HepG2 (cell line): ENCODE results near the gene ZBED3. TPM values are rescaled to one million over a fixed set of nuclear protein-coding genes. Genes with fewer than 3 reads are reported as not detected.

Experiments
- DPF2 ChIP-seq: sonication (generic); formaldehyde crosslinking; IDR thresholded peaks from 2 replicates; pipeline ENCODE4 v1.4.0; 2020; ENCODE audit warnings: mild to moderate bottlenecking, low read depth, missing genetic modification reagents, borderline replicate concordance
- ELF3 ChIP-seq: IDR thresholded peaks from 2 replicates; pipeline ENCODE4 v1.6.1; 2016; ENCODE audit warnings: missing genetic modification reagents, missing compliant biosample characterization
- HNRNPH1 ChIP-seq: fragments of 200-400 bp; formaldehyde crosslinking; optimal IDR thresholded peaks from 2 replicates; pipeline ENCODE3; 2017; ENCODE audit warnings: mild to moderate bottlenecking, low read depth, low read length
- NFE2L1 ChIP-seq: sonication (generic); formaldehyde crosslinking; IDR thresholded peaks from 2 replicates; pipeline ENCODE4 v1.4.0; 2020; ENCODE audit warnings: missing genetic modification reagents, mild to moderate bottlenecking, borderline replicate concordance
- SATB2 ChIP-seq: sonication (generic); formaldehyde crosslinking; IDR thresholded peaks from 2 replicates; pipeline ENCODE4 v1.5.0; 2020; ENCODE audit warnings: missing genetic modification reagents
- SYNCRIP ChIP-seq: fragments of 200-400 bp; formaldehyde crosslinking; IDR thresholded peaks from 2 replicates; pipeline ENCODE4 v1.6.1; 2018; ENCODE audit warnings: mild to moderate bottlenecking, low read depth, low read length; ENCODE audit not compliant: insufficient read depth
- ZNF432 ChIP-seq: sonication (generic); formaldehyde crosslinking; IDR thresholded peaks from 2 replicates; pipeline ENCODE4 v1.5.0; 2020; ENCODE audit warnings: missing genetic modification reagents, mild to moderate bottlenecking, borderline replicate concordance
- ZNF552 ChIP-seq: sonication (generic); formaldehyde crosslinking; IDR thresholded peaks from 2 replicates; pipeline ENCODE4 v1.9.0; 2022; ENCODE audit warnings: missing genetic modification reagents, mild to moderate bottlenecking, borderline replicate concordance
- ZNF776 ChIP-seq: sonication (generic); formaldehyde crosslinking; IDR thresholded peaks from 2 replicates; pipeline ENCODE4 v1.4.0; 2020; ENCODE audit warnings: mild to moderate bottlenecking, missing genetic modification reagents
- polyA plus RNA-seq, 8 experiments: library from polyadenylated mRNA; depleted of rRNA in 3 of 8; stranded (reverse) in 7 of 8; unstranded in 1 of 8; fragments of >200 nt; fragmentation: Illumina TruSeq in 4 of 8; extraction: Trizol in 4 of 8; gene quantifications; 2 replicates each; pipeline versions ENCODE4 v1.2.1 to v1.2.3, GENCODE V29; 2011 to 2016; ENCODE audit warnings: low read depth in 4 of 8, missing spikeins in 1 of 8, mixed read lengths in 1 of 8; ENCODE audit not compliant: insufficient read depth in 1 of 8
- total RNA-seq, 5 experiments: library from RNA; depleted of rRNA; stranded (reverse); fragments of >200 nt; fragmentation: Illumina TruSeq; extraction: Trizol; gene quantifications; 2 replicates each; pipeline ENCODE4 v1.2.3, GENCODE V29; 2016; ENCODE audit warnings: low read depth in 1 of 5
- TF ChIP-seq, protein P1 (sequence below): sonication (generic); formaldehyde crosslinking; IDR thresholded peaks from 2 replicates; pipeline ENCODE4 v1.5.0; 2020; ENCODE audit warnings: mild to moderate bottlenecking, missing genetic modification reagents, moderate library complexity
- TF ChIP-seq, protein P2 (sequence below): sonication (generic); formaldehyde crosslinking; IDR thresholded peaks from 2 replicates; pipeline ENCODE4 v1.4.0; 2020; ENCODE audit warnings: missing genetic modification reagents
- TF ChIP-seq, protein P3 (sequence below): sonication (generic); formaldehyde crosslinking; IDR thresholded peaks from 2 replicates; pipeline ENCODE4 v1.4.0; 2020; ENCODE audit warnings: missing genetic modification reagents
- TF ChIP-seq, protein P4 (sequence below): sonication (generic); formaldehyde crosslinking; IDR thresholded peaks from 2 replicates; pipeline ENCODE4 v1.5.1; 2020; ENCODE audit warnings: mild to moderate bottlenecking, missing genetic modification reagents, borderline replicate concordance

Gene ZBED3
- total and polyA plus RNA-seq, 2 of the 13 experiments (the other 11 are each of a cell fraction or from before 2014, with no cell fraction given), result 2.3 to 8.1 TPM

DNA sequence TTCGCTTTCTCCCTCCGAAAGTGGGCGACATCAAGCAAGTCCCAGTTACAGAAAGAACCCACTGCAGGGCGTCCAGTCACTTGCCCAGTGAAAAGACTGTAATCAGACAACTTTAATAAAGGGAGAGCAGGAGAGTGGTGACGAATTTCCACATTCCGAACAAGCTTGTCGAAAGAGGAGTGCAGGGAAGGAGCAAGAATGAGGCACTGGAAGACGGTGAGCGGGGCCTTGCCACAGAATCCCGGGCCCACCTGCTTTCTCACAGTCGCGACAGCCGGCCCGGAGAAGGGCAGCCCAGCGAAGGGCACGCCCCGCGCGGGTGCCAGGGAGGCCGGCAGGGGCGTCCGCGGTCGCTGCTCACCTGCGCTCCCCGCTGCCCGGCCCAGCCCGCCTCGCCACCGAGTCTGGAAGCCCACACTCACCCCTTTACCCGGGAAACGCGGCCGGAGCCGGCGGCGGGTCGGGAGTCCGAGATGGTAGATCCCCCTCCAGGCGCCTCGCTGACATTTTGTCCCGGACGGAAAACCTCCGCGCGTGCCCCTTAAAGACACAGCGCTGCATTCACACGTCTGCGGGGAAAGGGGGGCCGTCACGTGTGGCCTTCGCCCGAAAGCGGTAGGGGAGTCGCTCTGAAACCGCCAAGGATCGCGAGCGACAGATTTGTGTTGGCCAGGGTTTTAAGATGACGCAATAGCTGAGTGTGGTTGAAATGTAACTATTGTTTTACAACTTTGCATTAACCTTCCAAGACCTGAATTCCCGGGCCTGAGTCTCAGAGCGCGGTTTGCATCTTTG, at the start of gene ZBED3 (continued):
- TF ChIP-seq ZNF552, result 0 out of 2 replicates have a peak, but pooled peaks have one; percentile 32
- TF ChIP-seq ZNF776, result 0 out of 2 replicates have a peak, but pooled peaks have one; percentile 27
- TF ChIP-seq ELF3, result peak; percentile 17; the same call in 1 of the 2 replicates
- TF ChIP-seq, protein P1, sequence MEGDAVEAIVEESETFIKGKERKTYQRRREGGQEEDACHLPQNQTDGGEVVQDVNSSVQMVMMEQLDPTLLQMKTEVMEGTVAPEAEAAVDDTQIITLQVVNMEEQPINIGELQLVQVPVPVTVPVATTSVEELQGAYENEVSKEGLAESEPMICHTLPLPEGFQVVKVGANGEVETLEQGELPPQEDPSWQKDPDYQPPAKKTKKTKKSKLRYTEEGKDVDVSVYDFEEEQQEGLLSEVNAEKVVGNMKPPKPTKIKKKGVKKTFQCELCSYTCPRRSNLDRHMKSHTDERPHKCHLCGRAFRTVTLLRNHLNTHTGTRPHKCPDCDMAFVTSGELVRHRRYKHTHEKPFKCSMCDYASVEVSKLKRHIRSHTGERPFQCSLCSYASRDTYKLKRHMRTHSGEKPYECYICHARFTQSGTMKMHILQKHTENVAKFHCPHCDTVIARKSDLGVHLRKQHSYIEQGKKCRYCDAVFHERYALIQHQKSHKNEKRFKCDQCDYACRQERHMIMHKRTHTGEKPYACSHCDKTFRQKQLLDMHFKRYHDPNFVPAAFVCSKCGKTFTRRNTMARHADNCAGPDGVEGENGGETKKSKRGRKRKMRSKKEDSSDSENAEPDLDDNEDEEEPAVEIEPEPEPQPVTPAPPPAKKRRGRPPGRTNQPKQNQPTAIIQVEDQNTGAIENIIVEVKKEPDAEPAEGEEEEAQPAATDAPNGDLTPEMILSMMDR (CRISPR knock-in tag), result peak; percentile 56
- no peak for TF ChIP-seq ZNF432
- TF ChIP-seq SATB2 (CRISPR knock-in tag), result no peak
- no peak for TF ChIP-seq DPF2
- TF ChIP-seq NFE2L1 (CRISPR knock-in tag), result no peak
- no peak for TF ChIP-seq HNRNPH1
- no peak for TF ChIP-seq SYNCRIP
- TF ChIP-seq, protein P2, sequence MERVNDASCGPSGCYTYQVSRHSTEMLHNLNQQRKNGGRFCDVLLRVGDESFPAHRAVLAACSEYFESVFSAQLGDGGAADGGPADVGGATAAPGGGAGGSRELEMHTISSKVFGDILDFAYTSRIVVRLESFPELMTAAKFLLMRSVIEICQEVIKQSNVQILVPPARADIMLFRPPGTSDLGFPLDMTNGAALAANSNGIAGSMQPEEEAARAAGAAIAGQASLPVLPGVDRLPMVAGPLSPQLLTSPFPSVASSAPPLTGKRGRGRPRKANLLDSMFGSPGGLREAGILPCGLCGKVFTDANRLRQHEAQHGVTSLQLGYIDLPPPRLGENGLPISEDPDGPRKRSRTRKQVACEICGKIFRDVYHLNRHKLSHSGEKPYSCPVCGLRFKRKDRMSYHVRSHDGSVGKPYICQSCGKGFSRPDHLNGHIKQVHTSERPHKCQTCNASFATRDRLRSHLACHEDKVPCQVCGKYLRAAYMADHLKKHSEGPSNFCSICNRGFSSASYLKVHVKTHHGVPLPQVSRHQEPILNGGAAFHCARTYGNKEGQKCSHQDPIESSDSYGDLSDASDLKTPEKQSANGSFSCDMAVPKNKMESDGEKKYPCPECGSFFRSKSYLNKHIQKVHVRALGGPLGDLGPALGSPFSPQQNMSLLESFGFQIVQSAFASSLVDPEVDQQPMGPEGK (CRISPR knock-in tag), result peak; percentile 64; the same call in 1 of the 2 replicates
- TF ChIP-seq, protein P3, sequence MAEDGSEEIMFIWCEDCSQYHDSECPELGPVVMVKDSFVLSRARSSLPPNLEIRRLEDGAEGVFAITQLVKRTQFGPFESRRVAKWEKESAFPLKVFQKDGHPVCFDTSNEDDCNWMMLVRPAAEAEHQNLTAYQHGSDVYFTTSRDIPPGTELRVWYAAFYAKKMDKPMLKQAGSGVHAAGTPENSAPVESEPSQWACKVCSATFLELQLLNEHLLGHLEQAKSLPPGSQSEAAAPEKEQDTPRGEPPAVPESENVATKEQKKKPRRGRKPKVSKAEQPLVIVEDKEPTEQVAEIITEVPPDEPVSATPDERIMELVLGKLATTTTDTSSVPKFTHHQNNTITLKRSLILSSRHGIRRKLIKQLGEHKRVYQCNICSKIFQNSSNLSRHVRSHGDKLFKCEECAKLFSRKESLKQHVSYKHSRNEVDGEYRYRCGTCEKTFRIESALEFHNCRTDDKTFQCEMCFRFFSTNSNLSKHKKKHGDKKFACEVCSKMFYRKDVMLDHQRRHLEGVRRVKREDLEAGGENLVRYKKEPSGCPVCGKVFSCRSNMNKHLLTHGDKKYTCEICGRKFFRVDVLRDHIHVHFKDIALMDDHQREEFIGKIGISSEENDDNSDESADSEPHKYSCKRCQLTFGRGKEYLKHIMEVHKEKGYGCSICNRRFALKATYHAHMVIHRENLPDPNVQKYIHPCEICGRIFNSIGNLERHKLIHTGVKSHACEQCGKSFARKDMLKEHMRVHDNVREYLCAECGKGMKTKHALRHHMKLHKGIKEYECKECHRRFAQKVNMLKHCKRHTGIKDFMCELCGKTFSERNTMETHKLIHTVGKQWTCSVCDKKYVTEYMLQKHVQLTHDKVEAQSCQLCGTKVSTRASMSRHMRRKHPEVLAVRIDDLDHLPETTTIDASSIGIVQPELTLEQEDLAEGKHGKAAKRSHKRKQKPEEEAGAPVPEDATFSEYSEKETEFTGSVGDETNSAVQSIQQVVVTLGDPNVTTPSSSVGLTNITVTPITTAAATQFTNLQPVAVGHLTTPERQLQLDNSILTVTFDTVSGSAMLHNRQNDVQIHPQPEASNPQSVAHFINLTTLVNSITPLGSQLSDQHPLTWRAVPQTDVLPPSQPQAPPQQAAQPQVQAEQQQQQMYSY (CRISPR knock-in tag), result no peak
- TF ChIP-seq, protein P4, sequence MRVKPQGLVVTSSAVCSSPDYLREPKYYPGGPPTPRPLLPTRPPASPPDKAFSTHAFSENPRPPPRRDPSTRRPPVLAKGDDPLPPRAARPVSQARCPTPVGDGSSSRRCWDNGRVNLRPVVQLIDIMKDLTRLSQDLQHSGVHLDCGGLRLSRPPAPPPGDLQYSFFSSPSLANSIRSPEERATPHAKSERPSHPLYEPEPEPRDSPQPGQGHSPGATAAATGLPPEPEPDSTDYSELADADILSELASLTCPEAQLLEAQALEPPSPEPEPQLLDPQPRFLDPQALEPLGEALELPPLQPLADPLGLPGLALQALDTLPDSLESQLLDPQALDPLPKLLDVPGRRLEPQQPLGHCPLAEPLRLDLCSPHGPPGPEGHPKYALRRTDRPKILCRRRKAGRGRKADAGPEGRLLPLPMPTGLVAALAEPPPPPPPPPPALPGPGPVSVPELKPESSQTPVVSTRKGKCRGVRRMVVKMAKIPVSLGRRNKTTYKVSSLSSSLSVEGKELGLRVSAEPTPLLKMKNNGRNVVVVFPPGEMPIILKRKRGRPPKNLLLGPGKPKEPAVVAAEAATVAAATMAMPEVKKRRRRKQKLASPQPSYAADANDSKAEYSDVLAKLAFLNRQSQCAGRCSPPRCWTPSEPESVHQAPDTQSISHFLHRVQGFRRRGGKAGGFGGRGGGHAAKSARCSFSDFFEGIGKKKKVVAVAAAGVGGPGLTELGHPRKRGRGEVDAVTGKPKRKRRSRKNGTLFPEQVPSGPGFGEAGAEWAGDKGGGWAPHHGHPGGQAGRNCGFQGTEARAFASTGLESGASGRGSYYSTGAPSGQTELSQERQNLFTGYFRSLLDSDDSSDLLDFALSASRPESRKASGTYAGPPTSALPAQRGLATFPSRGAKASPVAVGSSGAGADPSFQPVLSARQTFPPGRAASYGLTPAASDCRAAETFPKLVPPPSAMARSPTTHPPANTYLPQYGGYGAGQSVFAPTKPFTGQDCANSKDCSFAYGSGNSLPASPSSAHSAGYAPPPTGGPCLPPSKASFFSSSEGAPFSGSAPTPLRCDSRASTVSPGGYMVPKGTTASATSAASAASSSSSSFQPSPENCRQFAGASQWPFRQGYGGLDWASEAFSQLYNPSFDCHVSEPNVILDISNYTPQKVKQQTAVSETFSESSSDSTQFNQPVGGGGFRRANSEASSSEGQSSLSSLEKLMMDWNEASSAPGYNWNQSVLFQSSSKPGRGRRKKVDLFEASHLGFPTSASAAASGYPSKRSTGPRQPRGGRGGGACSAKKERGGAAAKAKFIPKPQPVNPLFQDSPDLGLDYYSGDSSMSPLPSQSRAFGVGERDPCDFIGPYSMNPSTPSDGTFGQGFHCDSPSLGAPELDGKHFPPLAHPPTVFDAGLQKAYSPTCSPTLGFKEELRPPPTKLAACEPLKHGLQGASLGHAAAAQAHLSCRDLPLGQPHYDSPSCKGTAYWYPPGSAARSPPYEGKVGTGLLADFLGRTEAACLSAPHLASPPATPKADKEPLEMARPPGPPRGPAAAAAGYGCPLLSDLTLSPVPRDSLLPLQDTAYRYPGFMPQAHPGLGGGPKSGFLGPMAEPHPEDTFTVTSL, result no peak
